A673 (cell line): ENCODE results near the gene MCF2L2. TPM values are rescaled to one million over a fixed set of nuclear protein-coding genes. Genes with fewer than 3 reads are reported as not detected.

ENCODE experiments used
- BruUV-seq: library from RNA; stranded (reverse); fragments of 400-500 nt; replicated peaks from 2 replicates; lab custom pipeline; 2021; lab: Mats Ljungman, UMichigan
- CTCF ChIA-PET: fragments of 300-600 bp; sonication (Branson Sonifier 250); formaldehyde crosslinking; loops from one replicate; lab custom pipeline; 2022; ENCODE audit warnings: antibody characterized with exemption; lab: Charles Lee
- POLR2A ChIA-PET: fragments of 300-600 bp; sonication (Branson Sonifier 250); formaldehyde crosslinking; loops from one replicate; lab custom pipeline; 2022; ENCODE audit warnings: antibody characterized with exemption; ENCODE audit not compliant: low non-redundant PET; lab: Charles Lee
- DNase-seq: peaks from one replicate; pipeline ENCODE4 v3.0.0-alpha.2; 2015; ENCODE audit warnings: low spot score
- H3K27ac ChIP-seq: fragments of 200-600 bp; sonication (generic); 2 replicates; pipeline ENCODE4 v1.5.1; 2016; ENCODE audit warnings: mixed run types, low read depth, mild to moderate bottlenecking, mixed read lengths, antibody characterized with exemption, low read length; ENCODE audit not compliant: poor library complexity, severe bottlenecking
- H3K27me3 ChIP-seq: fragments of 200-600 bp; sonication (generic); replicated peaks from 2 replicates; pipeline ENCODE4 v1.6.1; 2017; ENCODE audit warnings: mixed run types, low read depth, mild to moderate bottlenecking, mixed read lengths, antibody characterized with exemption, low read length; ENCODE audit not compliant: insufficient read depth, poor library complexity
- H3K36me3 ChIP-seq: fragments of 200-600 bp; sonication (generic); 2 replicates; pipeline ENCODE4 v1.6.1; 2016; ENCODE audit warnings: mixed run types, mild to moderate bottlenecking, mixed read lengths, antibody characterized with exemption, low read length; ENCODE audit not compliant: insufficient read depth, poor library complexity, severe bottlenecking
- H3K4me1 ChIP-seq: fragments of 200-600 bp; sonication (generic); 2 replicates; pipeline ENCODE4 v1.6.1; 2017; ENCODE audit warnings: mixed run types, mild to moderate bottlenecking, mixed read lengths, antibody characterized with exemption, low read length; ENCODE audit not compliant: insufficient read depth, poor library complexity, severe bottlenecking
- H3K4me3 ChIP-seq: fragments of 200-600 bp; sonication (generic); 2 replicates; pipeline ENCODE4 v1.5.1; 2016; ENCODE audit warnings: low read depth, mixed run types, mild to moderate bottlenecking, mixed read lengths, low read length; ENCODE audit not compliant: poor library complexity, severe bottlenecking
- H3K9me3 ChIP-seq: fragments of 200-600 bp; sonication (generic); 2 replicates; pipeline ENCODE4 v1.6.1; 2016; ENCODE audit warnings: mixed run types, low read depth, mild to moderate bottlenecking, mixed read lengths, antibody characterized with exemption, low read length; ENCODE audit not compliant: poor library complexity, severe bottlenecking
- CTCF ChIP-seq: fragments of 300-800, 200-600 bp; sonication (generic); conservative IDR thresholded peaks from 2 replicates; pipeline ENCODE4 v1.5.1; 2017; ENCODE audit warnings: low read depth, mild to moderate bottlenecking, antibody characterized with exemption, low read length, moderate library complexity, mixed read lengths
- EZH2 ChIP-seq: fragments of 200-600 bp; sonication (generic); IDR thresholded peaks from 2 replicates; pipeline ENCODE4 v1.6.1; 2017; ENCODE audit warnings: borderline replicate concordance, low read depth, mild to moderate bottlenecking, mixed read lengths, antibody characterized with exemption, low read length; ENCODE audit not compliant: poor library complexity, severe bottlenecking
- intact Hi-C: fragments of 100-400 bp; cut with micrococcal nuclease; formaldehyde crosslinking; loops from one replicate; pipeline ENCODE4 v1.10.0; 2022; ENCODE audit not compliant: unreplicated experiment
- total RNA-seq: library from RNA; stranded (reverse); gene quantifications from 2 replicates; pipeline ENCODE4 v1.2.3, GENCODE V29; 2021

The MCF2L2 gene
- total RNA-seq, 1 experiment from 2014 or later: not detected

DNA sequence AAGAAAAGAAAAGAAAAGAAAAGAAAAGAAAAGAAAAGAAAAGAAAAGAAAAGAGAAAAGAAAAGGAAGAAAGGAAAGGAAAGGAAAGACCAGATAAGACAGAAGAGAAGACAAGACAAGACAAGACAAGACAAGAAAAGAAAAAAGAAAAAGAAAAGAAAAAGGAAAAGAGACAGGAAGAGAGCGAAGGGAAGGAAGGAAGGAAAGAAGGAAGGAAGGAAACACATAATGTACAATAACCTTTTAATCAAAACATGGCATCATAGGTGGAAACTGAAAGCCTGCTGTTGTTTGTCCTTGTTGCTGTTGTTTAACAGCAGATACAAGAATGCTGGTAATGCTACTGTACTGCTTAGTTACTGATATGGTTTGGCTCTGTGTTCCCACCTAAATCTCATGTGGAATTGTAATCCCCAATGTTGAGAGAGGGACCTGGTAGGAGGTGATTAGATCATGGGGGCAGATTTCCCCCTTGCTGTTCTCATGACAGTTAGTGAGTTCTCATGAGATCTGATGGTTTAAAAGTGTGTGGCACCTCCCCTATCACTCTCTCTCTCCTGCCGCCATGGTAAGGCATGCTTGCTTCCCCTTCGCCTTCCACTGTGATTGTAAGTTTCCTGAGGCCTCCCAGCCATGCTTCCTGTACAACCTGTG lies 67.3 kb downstream of the MCF2L2 start:
- Histone ChIP-seq H3K4me3 (no peak overlapping the region), H3K27ac (no peak overlapping the region), H3K4me1 (no peaks in the 10 kb centered on the region), H3K9me3 (no peaks in the 10 kb centered on the region), H3K36me3 (no peaks in the 10 kb centered on the region), H3K27me3 (no peaks in the 10 kb centered on the region)
- ChIA-PET POLR2A (no interaction called here), CTCF (no interaction called here)
- intact Hi-C loops: no loop called here
- BruUV-seq: no TSS peak
- DNase-seq: no peak
- TF ChIP-seq EZH2: no peak
- no peak for TF ChIP-seq CTCF

GRCh38 chr3:183359036-183359435 lies 69.4 kb downstream of the MCF2L2 start:
- BruUV-seq: no TSS peak
- no peaks in the 10 kb centered on the region for H3K4me1 ChIP-seq
- POLR2A ChIA-PET: no interaction called here
- no peaks in the 10 kb centered on the region for H3K36me3 ChIP-seq
- intact Hi-C loops: no loop called here
- TF ChIP-seq CTCF (no peak), EZH2 (no peak)
- CTCF ChIA-PET: interaction anchor here (0.7 kb wide), 1 partner anchor 31 kb away, joined by 3 read pairs; no protein-coding TSS in a partner anchor
- H3K27me3 ChIP-seq: no peaks in the 10 kb centered on the region
- DNase-seq: no peak
- no peak overlapping the region for H3K27ac ChIP-seq
- H3K4me3 ChIP-seq: no peak overlapping the region
- no peaks in the 10 kb centered on the region for H3K9me3 ChIP-seq

DNA sequence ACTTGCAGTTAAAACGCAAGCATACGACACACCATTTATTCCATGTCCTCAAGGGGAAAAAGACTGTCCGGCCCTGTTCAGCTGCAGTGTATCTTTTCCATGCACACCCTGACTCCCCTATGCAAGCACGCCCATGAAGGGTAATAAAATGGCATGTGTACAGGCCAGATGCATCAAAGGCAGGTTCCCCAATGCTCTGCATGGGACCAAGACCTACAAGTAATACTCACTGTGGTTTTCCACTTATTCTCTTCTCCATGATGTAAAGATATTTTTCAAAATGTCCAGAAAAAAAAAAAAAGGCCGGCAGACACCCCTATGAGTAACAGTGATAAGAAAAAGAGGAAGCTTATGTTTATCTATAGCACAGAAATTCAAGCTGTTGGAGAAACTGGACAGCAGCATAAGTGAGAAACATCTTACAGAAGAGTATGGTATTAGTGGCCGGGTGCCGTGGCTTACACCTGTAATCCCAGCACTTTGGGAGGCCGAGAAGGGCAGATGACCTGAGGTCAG lies 70.8 kb downstream of the MCF2L2 start:
- Histone ChIP-seq H3K4me1 (no peaks in the 10 kb centered on the region), H3K4me3 (no peak overlapping the region), H3K27me3 (no peaks in the 10 kb centered on the region), H3K36me3 (no peaks in the 10 kb centered on the region), H3K9me3 (no peaks in the 10 kb centered on the region), H3K27ac (no peak overlapping the region)
- intact Hi-C loops: no loop called here
- BruUV-seq: no TSS peak
- CTCF ChIA-PET: no interaction called here
- DNase-seq: no peak
- no peak for TF ChIP-seq CTCF
- TF ChIP-seq EZH2: no peak
- POLR2A ChIA-PET: no interaction called here
